Superior temporal gyrus (tissue), 1 donor: ENCODE measurements around the gene ZNF536.
"Not testable (repeated sequence)": the region's sequence is repeated elsewhere in the genome, so short reads cannot be mapped to it uniquely, and the experiment has no call there.

Experiments
- DNase-seq: peaks from one replicate; pipeline ENCODE4 v3.0.0-alpha.2; 2016; ENCODE audit errors: extremely low spot score

The ZNF536 gene

GRCh38 chr19:30417166-30417565 is 45.0 kb downstream of the ZNF536 start:
- DNase-seq = not testable (repeated sequence)

GRCh38 chr19:30419568-30420180 is 47.5 kb downstream of the ZNF536 start:
- DNase-seq = no peak

- no peak for DNase-seq
Observed at GRCh38 chr19:30420316-30420715, 48.1 kb downstream of the ZNF536 start.

DNA sequence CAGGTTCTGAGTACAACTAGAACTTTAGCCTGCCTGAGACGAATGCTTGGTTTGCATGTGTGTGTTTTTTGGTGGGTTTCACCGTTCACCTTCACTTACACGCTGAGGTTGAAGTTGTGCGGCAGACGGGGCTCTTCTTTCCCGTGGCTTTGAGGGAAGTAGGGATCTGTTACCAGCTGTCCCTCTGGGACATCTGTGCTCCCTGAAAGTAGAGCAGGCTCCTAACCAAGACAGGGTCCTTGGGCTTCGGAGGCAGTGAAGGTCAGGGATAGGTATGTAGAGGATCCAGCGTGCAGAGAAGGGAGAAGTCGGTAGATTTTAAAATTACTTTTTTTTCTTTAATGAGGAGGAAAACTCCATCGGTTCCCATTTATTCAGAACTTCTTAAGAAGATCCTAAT is 48.7 kb downstream of the ZNF536 start:
- DNase-seq = no peak

DNA sequence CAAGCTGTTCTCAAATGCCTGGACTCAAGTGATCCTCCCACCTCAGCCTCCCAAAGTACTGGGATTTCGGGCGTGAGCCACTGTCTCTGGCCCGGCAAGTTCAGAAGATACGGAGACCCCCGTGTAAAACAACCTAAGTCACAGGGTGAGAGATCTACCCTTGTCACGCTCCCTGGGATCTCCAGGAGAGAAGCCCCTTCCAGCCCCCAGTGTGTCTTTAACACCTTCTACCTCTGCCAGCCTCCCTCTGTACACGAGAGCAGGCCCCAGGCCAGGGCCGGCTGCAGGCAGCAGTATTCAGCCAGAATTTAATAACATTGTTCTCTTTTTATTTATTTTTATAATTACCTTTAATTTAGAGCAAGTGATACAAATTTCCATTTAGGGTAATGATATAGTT is 49.4 kb downstream of the ZNF536 start:
- no peak for DNase-seq

DNA sequence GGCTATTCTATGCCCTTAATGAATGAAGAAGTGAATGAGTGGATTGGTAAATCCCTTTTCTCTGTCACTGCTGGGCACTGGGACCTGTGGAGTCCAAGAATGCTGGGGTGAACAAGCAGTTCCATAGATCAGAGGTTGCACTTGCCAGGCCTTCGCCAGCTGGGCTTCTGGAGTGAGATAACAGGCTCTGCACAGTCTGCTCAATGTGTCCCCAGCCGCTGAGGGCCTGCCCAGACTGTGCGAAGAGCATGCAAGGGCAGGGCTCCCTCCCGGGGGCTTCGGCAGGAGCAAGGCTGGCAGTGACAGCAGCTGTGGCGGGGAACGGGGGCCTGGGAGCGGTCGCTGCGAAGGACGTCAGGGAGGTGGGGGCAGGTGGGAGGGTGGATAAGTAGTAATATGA is 51.3 kb downstream of the ZNF536 start:
- no peak for DNase-seq

GRCh38 chr19:30425885-30426838 is 54.0 kb downstream of the ZNF536 start:
- no peak for DNase-seq

DNA sequence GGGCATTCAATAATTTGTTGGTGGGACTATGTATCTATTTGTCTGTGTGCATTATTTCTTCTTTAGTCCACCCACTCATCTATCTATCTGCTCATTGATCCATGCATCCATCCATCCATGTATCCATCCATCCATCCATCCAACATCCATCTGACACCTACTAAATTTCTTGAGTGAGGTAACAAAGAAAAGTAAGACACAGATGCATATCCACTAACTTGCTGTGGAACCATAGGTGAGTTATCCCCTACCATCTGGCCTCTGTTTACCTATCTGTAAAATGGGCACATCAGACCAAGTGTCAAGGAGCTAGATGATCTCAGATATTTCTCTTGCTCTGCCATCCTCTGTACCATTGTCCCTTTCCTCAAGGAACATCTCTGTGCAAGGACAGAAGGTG is 54.7 kb downstream of the ZNF536 start:
- no peak for DNase-seq

- DNase-seq = no peak
Observed at GRCh38 chr19:30428092-30428680, 56.0 kb downstream of the ZNF536 start.

GRCh38 chr19:30428844-30429243 is 56.7 kb downstream of the ZNF536 start:
- no peak for DNase-seq

DNA sequence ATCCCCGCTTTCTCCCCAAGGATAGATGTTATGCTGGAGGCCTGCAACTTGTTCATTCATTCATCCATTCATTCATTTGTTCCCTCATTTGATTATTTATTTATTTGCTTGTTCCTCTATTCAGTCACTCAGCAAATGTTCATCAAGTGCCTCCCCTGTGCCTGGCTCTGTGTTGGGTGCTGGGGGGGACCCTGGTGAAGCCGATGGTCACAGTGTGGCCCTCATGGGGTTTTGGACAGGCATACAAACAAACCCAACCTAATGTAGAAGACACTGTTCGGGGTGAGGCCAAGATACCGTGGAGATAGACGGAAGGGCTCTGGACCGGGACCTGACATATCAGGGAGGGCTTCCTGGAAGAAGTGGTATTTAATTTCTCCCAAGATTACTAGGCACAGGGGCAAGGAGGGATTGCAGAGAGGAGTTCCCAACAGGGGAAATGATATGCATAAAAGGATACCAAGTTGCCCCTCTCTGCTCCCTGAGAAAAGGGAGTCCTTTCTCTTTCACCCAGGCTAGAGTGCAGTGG is 58.1 kb downstream of the ZNF536 start:
- no peak for DNase-seq

DNA sequence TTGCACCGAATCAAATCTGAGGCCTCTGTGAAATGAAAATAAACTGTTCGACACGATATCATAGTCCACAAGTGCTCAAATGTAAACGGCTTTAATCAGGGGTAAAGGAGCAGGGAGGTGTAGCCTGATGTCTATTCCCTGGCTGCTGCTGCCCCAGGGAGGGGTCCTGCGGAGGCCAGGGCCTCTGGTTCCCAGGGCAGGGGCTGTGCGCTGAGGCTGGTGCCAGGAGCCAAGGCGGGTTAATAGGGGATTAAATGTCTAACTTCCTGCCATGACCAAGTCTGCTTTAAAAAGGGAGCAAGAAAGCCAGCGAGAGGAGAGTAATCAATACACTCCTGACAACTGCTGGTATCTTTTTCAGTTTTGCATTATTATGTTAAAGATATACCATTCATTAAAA is 59.4 kb downstream of the ZNF536 start:
- DNase-seq = no peak

DNA sequence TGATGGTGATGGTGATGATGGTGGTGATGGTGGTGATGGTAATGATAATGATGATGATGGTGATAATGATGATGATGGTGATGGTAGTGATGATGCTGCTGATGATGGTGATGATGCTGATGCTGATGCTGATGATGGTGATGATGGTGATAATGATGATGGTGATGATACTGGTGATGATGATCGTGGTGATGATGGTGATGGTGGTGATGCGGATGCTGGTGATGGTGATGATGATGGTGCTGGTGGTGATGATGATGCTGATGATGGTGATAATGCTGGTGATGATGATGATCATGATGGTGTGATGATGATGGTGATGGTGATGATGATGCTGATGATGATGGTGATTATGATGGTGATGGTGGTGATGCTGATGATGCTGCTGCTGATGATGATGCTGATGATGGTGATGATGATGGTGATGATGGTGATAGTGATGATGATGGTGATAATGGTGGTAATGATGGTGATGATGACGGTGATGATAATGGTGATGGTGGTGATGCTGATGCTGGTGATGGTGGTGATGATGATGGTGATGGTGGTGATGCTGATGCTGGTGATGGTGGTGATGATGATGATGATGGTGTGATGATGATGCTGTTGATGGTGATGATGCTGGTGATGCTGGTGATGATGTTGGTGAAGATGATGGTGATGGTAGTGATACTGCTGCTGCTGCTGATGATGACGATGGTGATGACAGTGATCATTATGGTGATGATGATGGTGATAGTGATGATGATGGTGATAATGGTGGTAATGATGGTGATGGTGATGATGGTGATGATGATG is 62.8 kb downstream of the ZNF536 start:
- DNase-seq = no peak

- DNase-seq = no peak
Observed at GRCh38 chr19:30437869-30438268, 65.7 kb downstream of the ZNF536 start.

GRCh38 chr19:30439310-30439709 is 67.1 kb downstream of the ZNF536 start:
- no peak for DNase-seq

- no peak for DNase-seq
Observed at GRCh38 chr19:30441011-30441410, 68.8 kb downstream of the ZNF536 start.

GRCh38 chr19:30442674-30443073 is 70.5 kb downstream of the ZNF536 start:
- no peak for DNase-seq

DNA sequence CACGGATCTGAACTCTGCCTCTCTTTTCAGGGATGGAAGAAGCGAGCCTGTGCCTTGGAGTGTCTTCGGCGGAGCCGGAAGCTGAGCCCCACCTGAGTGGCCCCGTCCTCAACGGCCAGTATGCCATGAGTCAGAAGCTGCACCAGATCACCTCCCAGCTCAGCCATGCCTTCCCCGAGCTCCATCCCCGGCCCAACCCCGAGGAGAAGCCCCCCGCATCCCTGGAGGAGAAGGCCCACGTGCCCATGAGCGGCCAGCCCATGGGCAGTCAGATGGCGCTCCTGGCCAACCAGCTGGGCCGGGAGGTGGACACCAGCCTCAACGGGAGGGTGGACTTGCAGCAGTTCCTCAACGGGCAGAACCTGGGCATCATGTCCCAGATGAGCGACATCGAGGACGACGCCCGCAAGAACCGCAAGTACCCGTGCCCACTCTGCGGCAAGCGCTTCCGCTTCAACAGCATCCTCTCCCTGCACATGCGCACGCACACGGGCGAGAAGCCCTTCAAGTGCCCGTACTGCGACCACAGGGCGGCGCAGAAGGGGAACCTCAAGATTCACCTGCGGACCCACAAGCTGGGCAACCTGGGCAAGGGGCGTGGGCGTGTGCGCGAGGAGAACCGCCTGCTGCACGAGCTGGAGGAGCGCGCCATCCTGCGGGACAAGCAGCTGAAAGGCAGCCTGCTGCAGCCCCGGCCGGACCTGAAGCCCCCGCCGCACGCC is 71.5 kb downstream of the ZNF536 start:
- no peak for DNase-seq

DNA sequence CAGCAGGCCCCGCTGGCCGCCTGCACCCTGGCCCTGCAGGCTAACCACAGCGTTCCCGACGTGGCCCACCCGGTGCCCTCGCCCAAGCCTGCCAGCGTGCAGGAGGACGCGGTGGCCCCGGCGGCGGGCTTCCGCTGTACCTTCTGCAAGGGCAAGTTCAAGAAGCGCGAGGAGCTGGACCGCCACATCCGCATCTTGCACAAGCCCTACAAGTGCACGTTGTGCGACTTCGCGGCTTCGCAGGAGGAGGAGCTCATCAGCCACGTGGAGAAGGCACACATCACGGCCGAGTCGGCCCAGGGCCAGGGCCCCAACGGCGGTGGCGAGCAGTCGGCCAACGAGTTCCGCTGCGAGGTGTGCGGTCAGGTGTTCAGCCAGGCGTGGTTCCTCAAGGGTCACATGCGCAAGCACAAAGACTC is 72.1 kb downstream of the ZNF536 start:
- DNase-seq = no peak

GRCh38 chr19:30444686-30445232 is 72.6 kb downstream of the ZNF536 start:
- DNase-seq = no peak

- DNase-seq = no peak
Observed at GRCh38 chr19:30445385-30445784, 73.2 kb downstream of the ZNF536 start.
